NCI-H1417 (cell line): ENCODE measurements around the gene DTWD2.
A peak's percentile ranks its signal among the peaks of the same experiment; 100 is the strongest.
"Not testable (repeated sequence)": the region's sequence is repeated elsewhere in the genome, so short reads cannot be mapped to it uniquely, and the experiment has no call there.

ENCODE experiments used
- DNase-seq, 3 experiments: peaks; one replicate each; lab custom pipeline; 2025; lab: John Stamatoyannopoulos, UW

The DTWD2 gene

DNA sequence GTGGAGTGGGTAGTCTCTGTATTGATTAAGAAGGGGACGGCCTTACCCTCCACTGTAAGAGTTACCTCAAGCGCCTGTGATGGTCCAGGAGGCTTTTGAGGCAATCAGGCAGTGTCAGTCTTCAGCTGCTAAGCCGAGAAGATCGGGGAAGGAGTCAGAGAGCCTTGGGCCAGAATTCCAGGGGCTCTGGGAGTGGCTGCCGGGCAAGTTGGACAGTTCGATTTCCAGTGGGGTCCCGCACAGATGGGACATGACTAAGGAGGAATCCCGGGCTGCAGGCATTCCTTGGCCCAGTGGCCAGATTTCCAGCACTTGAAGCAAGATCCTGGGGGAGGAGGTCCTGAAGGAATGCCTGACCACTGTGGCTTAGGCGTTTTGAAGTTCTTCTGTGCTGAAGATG is 38.0 kb downstream of the DTWD2 start:
- DNase-seq: not testable (repeated sequence)

DNA sequence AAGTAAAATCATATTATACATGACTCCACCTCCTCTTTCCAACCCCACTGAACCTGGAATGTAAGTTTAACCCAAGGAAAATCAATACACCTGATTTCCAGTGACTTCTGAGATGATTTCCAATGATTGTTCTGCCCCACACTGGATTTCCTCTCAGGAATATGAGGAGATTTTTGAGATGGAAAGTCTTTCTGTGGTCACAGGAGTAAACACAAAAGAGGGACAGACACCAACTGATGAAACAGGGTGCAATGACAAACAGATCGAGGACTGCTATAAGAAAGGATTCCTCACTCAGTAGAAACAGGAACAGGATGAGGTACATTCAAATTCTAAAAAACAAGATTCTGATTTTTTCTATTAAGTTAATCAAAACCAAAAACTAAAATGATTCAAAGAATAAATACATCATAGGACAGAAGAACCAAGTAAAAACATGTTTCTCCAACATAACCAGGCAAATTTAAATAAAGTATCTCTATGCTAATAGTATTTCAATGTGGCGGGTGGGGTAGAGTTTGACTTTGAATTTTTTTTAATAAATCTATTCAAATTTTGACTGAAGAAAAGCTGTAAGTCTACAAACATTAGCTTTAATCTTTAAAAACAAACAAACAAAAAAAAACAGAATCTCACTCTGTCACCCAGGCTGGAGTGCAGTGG is 42.1 kb downstream of the DTWD2 start:
- DNase-seq: no peak

DNA sequence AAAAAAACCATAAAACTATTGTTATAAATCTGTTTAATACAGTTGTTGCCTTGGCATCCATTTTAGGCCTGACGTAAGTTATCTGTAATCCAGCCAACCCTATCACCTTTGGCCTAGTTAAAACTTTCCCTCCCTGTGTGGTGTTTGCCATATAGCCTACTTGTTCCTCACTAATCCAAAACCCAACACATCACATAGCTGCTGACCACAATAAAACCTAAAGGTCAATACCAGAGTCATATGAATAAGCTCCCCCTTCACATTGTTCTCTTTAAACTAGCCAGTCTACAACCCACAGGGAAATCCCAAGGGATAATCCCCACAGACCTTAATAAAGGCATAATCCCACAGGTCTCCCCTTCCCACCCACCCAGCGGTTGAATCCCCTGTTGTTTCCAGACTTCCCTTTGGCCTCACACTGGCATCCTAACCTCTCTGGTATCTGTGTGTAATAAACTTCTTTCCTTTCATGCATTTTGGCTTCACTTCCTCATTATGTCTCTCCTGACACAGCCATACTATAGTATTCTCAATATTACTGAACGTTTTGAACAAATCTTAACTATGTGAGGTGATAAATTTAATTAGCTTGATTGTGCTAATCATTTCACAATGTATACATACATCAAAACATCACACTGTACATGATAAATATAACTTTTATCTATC is 50.8 kb downstream of the DTWD2 start:
- no peak for DNase-seq

DNA sequence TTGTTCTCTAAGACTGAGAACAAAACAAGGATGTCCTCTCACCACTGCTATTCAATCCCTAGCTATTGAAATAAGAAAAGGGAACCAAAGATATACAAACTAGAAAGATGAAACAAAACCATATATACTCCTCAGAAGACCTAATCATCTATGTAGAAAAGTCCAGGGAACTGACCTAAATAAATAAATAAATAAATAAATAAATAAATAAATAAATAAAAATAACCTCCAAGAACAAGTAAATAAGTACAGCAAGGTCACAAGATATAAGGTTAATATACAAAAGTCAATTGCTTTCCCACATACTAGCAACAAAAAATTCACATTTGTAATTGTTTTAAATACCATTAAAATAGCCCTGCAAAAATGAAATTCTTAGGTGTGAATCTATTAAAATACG is 54.6 kb downstream of the DTWD2 start:
- no peak for DNase-seq

DNA sequence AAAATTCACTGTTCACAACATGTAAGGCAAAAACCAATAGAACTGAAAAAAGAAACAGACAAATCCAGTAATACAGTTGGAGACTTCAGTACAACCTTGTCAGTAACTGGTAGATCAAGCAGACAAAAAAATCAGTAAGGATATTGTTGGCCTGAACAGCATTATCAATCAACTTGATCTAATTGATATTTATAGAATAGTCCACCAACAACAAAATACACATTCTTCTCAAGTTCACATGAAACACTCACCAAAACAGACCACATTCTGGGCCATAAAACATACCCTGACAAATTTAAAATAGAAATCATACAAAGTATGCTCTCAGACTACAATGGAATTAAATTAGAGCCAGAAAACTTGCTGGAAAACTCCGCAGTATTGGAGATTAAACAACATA is 56.8 kb downstream of the DTWD2 start:
- DNase-seq: no peak

DNA sequence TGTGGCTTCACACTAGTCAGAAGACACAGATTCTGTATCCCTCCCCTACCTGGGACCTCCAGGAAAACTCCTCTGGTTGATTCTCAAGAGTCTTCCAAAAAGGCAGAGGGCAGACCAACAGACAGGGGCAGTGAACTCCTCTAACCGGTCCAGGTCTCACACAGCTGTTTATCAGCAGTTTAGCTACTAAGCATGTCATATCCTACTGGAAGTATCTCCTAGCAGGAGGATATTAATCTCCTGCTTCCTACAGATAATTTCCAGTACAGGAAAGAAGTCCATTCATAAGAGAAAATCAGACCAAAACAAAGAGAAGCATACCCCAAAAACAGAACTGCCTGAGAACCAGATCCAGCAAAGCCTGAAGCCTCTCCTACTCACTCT is 64.3 kb downstream of the DTWD2 start:
- DNase-seq: no peak

DNA sequence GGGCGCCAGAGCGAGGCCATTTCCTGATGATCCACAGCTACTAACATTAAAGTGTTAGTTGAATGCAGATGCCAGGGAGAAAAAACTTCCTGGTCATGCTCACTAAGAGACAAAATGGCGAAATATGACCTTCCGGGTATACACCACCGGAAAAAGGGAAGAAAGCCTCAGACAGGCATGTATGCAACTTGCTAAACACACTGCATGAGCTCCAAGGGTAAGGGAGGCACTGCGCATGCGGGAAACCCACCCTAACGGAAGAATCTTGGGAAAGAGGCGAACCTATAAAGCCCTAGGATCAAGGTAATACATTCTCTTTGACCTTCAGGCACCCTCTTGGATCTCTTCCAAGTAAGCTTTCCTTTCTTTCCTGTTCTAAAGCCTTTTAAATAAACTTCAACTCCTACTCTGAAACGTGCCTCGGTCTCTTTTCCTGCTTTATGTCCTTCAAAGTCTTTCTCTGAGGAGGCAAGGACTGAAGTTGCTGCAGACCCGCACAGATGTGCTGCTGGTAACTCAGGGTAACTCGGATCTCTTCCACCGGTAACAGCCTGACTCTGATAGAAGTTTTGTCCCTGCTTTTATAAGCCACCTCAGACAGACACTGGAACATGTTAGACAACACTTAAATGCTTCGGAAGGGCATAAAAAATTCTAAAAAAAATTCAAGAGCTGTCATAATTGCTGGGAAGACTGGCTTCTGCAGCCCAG is 64.9 kb downstream of the DTWD2 start:
- DNase-seq: no peak

DNA sequence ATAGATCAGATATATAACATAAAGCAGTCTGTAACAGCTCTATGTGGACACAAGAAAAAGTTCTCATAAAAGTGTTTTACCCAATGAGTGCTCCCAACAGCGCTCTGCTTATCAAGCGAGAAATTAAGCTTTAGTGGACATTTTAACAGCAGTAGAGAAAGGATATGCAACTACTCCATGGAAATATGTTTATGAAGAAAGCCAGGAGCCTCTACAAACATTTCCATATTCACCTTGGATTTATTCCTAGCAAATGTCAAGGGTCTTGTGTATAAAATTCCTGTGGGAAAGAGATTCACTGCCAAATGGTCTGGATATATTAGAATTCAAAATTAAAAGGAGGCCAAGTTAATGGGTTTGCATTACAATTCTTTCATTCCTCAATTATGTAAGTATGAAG is 66.5 kb downstream of the DTWD2 start:
- DNase-seq: no peak

DNA sequence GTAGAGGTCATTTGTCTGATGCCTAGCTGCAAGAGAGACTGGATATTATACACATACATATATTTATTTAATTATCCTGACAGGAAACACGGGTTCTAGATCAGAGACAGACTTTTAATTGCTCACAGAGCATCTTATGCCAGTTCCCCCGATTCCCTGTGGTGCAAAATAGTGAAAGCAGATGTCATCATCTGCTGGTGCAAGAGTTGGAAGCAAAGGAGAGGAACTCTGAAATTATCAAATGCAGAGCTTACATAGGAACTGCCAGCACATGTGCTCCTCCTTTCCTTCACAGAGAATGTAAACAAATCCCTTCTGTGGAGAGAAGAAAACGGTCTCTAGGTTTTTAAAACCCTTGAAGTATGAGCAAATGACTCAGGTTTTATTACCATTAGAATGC is 69.3 kb downstream of the DTWD2 start:
- no peak for DNase-seq

DNA sequence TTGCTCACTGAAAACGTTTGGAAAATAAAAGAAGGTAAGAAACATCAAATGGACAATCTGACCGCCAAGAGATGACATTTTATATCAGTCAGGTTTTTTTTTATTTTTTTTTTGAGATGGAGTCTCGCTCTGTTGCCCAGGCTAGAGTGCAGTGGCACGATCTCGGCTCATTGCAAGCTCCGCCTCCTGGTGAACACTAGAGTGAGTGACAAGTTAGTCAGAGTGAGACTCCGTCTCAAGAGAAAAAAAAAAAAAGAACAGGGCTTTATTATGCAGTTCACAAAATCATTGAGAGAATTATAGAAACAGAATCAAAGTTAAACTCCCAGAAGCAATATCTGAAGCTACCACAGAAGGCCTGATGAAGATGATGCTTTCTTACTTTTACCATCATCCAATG is 70.1 kb downstream of the DTWD2 start:
- DNase-seq: no peak

DNA sequence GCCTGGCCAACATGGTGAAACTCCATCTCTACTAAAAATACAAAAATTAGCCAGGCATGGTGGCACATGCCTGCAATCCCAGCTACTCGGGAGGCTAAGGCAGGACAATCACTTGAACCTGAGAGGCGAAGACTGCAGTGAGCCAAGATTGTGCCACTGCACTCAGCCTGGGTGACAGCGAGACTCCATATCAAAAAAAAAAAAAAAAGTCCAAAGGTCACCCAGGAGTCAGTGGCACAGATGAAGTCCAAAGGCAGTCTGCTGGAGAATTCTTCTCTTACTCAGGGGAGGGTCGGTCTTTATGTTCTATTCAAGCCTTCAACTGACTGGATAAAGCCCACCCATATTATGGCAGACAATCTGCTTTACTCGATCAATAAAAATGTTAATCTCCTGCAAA is 80.8 kb downstream of the DTWD2 start:
- not testable (repeated sequence) for DNase-seq

DNA sequence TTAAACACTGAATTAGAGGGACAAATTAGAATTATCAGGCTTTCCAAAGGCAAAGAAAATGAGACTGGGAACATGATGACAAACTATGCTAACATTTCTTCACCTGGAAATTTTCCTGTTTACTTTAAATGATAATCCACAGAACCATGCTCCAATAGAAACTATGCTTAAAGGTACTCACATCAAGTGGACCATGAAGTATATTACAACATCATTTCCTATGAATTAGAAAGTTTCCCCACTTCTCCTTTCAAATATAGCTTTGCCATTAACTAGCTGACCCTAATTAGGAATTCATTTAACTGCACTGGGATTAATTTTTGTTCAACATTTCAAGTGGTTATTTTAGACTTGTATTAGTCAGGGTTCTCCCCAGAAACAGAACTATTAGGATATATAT is 81.4 kb downstream of the DTWD2 start:
- no peak for DNase-seq

DNA sequence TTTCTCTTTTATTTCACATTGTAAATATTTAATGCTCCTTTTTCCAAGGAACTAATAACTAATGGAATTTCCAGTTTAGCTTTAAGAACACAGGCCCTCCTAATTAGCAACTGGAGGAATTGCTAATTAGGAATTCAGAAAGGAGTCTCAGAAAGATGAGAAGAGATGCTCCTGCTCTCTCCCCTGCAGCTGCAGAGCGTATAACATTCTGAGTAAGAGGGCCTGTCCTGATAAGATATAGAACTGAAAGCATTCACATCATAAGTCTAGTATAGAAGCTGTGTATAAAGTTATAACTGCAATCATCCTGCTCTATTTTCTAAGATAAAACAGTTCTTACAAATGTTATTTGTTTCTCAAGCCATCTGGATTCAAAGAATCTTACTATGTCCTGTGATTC is 83.2 kb downstream of the DTWD2 start:
- DNase-seq: no peak

DNA sequence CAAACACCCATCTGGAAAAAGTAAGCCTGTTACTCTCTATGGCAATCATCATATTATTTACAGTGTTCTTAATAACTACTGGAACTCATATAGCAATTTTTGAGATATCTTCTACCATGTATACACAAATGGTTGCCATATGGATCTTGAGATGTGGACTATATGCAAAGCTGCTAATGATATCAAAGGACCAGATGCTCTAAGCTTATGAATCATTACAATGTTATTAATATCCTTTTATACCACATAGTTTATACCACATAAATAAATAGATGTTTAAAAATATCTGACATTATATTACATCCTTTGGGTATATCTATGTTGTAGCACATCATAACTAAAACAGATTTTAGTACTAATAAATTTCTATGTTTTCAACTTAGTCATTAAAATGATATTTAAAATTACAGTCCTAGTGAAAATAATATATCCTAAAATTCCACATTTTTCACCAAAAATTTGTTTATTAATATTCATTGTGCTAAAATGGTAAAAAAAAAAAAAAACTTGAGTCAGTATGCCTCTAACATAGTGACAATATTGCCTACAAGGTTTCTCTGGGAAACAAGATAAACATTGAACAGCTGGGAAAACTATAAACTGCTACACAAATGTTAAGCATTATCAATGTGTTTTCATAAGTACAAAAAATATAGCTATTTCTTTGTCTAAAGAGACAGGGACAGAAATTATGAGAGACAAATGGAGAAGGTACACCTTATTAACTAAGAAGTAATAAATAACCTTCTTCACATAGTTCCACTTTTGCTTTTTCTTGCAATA is 85.5 kb downstream of the DTWD2 start:
- DNase-seq: peak in 1 of 3 experiments; percentile 3

DNA sequence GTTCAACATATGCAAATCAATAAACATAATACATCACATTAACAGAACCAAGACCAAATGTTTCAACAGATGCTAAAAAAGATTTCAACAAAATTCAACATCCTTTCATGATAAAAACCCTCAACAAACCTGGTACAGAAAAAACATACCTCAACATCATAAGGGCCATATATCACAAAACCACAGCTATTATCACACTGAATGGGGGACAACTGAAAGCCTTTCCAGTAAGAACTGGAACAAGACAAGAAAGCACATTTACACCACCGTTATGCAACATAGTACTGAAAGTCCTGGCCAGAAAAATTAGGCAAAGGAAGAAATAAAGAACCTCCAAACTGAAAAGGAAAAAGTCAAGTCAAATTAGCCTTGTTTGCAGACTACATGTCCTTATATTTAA is 93.6 kb downstream of the DTWD2 start:
- DNase-seq: no peak

DNA sequence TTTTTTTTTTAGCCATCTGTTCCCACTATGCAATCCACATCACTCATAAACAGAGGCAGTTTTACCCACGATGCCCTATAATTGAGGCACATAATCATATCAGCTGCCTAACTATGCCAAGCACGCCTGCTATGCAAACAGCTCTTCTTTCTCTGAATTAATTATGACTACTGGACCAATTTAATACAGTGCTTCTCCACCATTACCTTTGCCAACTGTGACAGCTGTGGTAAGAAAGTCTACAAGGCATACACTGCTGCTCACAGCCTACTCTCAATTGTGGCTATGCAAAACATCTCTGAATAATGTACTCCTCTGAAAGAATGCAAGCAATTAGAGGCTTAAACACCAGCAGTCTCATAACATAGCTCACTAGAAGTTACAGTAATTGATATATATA is 97.1 kb downstream of the DTWD2 start:
- peak in 2 of 3 experiments; percentile 35 to 81 for DNase-seq

DNA sequence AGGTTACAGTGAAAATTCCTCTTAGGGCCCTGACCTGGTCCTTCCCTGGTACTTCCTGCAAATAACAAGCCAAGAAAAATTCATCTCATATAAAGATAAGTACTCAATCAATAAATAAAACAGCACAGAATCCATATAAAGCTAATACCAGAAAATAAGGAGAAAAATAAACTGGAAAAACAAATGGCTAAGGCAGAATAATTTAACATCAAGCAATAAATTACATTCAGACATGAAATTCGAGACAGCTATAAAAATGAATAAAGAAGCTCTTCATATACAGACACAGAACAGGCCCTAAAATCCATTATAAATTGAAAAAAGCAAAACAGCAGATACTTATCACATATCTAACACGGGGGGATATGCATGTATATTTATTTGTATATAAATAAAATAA is 99.2 kb downstream of the DTWD2 start:
- peak in 1 of 3 experiments; percentile 5 for DNase-seq

DNA sequence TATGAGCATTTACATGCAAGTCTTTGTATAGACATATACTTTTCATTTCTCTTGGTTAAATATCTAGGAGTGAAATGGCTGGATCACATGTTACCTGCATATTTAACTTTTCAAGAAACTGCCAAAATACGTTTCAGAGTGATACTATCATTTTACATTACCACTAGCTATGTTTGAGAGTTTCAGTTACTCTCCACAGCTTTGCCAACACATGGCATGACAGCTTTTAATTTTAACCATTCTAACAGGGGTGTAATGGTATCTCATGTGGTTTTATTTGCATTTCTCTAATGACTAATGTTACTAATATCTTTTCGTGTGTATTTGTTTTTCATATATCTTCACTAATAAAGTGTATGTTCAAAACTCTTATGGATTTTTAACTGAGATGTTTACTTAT is 99.8 kb downstream of the DTWD2 start:
- no peak for DNase-seq

DNA sequence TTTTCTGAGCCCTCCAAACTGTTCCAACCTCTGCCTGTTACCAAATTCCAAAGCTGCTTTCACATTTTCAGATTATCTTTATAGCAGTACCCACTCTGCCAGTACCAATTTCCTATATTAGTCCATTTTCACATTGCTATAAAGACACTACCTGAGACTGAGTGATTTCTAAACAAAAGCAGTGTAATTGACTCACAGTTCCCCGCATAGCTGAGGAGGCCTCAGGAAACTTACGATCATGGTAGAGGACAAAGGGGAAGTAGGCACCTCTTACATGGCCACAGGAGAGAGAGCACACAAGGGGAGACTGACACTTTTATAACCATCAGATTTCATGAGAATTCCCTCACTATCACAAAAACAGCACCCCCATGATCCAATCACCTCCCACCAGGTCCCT is 105.0 kb downstream of the DTWD2 start:
- no peak for DNase-seq

DNA sequence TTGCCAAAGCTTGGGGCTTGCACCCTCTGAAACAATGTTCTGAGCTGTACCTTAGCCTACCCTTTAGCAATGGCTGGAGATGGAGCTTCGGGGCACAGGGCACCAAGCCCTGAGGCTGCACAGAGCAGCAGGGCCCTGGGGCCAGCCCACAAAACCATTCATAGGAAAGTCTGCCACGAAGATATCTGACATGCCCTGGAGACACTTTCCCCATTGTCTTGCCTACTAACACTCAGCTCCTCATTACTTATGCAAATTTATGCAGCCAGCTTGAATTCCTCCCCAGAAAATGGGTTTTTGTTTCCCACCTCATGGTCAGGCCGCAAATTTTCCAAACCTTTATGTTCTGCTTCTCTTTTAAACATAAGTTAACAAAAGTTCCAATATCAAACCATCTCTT is 105.7 kb downstream of the DTWD2 start:
- DNase-seq: no peak

DNA sequence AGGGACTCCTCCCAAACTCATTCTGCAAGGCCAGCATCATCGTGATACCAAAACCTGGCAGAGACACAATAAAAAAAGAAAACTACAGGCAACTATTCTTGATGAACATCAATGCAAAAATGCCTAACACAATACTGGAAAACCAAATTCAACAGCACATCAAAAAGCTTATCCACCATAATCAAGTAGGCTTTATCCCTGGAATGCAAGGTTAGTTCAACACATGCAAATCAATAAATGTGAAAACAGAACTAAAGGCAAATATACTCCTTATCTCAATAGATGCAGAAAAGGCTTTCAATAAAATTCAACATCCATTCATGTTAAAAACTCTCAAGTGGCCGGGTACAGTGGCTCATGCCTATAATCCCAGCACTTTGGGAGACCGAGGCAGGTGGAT is 111.5 kb downstream of the DTWD2 start:
- not testable (repeated sequence) for DNase-seq

DNA sequence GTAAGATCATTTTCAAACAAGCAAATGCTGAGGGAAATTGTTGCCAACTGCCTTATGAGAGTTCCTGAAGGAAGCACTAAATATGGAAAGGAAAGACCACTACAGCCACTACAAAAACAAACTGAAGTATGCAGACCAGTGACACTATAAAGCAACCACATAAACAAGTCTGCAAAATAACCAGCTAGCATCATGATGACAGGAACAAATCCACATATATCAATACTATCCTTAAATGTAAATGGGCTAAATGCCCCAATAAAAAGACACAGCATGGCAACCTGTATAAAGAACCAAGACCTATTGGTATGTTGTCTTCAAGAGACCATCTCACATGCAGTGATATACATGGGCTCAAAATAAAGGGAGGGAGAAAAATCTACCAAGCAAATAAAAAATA is 113.2 kb downstream of the DTWD2 start:
- DNase-seq: no peak

DNA sequence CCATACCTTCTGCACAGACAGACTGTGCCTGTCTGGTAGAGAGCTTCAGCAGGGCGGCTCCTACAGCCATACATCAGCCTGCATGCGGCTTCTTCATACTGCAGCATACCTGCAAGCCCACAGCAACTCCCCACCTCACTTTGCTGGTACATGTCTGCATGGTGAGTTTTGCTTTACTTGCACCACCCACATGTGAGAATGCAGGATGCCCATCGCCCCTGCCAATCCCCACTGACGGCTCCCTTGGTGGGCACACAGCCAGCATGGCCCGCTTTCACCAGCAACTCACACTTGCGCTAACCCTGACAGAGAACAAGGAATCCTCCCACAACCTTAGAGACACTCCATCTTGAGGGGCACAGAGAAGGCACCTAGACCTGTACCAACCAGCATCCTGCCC is 114.9 kb downstream of the DTWD2 start:
- no peak for DNase-seq
